GM21529 (cell line): Measurements from ENCODE around the gene SLC6A7.
"Not testable (repeated sequence)": the region's sequence is repeated elsewhere in the genome, so short reads cannot be mapped to it uniquely, and the experiment has no call there.

Experiments used
- ATAC-seq: cut with Tn5 transposase; IDR thresholded peaks from one replicate; pipeline ENCODE4 v1.9.1; 2021; ENCODE audit not compliant: unreplicated experiment

Gene SLC6A7

DNA sequence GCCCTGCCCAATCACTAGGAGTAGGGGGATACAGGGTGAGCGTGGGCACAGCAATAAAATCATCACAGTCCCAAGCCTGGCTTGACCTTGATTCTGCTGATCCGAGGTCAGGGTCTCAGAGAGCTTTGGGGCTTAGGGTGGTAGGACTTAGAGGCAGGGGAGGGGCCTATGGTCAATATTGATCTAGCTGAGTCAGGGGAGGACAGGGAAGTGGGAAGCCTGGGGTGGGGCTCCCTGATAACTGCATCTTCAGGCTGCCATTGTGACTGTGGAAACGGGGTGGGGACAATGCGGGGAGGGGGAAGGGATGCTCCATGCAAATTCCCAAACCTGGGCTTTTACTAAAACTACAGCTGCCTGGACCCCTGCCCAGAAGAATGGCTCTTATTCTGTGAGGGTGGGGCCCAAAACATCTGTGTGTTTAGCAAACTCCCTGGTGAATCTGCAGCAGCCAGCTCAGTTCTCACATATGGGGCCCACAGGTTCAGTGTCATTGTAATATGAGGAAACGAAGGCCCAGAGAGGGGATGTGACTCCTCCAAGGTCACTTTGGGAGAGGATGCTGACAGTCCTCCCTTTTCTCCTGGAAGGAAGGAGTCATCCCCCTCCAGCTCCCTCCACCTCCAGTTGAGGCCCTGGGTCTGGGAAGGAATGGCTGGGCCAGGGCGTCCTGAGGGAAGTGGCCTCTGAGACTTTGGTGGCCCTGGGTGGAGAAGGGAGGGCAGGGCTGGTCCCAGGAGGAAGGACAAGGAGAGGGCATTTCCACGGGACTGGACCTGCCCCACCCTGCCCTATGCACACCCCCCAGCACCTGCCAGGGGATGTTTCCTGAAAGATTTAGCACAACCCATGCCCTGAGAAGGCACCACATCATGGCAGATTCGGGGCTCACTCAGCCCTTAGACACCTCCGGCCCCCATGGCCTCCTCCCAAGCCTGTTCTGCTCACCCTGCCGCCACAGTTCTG lies 26.4 kb downstream of the SLC6A7 start:
- ATAC-seq, result no peak

GRCh38 chr5:150217038-150217437 lies 27.2 kb downstream of the SLC6A7 start:
- no peak for ATAC-seq

DNA sequence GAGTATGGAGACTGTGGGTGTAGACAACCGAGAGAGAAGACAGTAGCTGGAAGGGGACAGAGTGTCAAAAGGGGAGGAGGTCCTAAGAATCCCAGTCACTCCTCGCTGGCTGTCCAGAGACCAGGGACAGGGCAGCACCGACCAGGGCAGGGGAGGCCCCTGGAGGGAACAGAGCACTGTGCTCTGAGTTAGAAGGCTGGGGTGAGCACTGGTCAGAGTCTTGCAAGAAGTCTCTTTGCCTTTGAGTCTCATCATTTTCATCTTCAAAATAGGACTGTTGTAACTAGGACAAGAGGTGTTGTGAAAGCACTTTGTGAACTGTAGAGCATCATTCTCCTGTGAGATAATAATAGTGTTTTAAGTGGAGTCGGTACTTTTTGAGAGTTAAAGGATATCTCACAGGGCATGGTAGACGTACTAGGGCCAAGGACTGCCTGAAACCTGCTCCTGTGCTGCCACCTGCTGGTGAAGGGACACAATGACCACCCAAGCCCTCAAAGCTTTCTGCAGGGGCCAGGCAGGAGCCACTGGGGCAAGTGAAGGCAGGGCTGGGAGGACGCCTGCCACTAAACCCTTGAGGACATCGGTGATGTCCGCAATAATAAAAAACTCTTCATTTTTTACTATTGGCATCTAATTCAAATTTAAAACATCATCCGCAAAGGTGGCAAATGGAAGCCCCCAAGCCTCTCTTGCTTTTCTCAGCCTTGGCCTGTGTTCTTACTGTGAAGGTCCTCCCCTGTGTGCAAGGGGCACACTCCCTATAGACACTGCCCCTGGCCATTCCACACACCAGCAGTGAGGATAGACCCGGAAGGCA lies 28.2 kb downstream of the SLC6A7 start:
- ATAC-seq, result peak; percentile 85

DNA sequence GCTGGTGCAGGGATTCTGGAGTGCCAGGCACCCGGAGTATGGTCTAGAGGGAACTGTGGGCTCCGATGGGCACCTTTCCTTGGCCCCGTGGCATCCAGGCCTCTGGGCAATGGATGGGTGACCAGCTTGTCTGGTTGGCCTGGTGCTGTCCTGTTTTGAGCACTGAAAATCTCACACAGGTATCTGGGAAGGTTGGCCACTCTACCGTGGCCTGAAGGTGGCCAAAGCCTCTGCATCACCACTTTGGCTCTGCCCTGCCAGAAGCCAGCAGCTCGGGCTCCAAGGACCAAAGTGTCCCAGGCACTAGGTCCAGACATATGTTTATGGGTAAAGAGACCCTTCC lies 28.8 kb downstream of the SLC6A7 start:
- ATAC-seq, result no peak

DNA sequence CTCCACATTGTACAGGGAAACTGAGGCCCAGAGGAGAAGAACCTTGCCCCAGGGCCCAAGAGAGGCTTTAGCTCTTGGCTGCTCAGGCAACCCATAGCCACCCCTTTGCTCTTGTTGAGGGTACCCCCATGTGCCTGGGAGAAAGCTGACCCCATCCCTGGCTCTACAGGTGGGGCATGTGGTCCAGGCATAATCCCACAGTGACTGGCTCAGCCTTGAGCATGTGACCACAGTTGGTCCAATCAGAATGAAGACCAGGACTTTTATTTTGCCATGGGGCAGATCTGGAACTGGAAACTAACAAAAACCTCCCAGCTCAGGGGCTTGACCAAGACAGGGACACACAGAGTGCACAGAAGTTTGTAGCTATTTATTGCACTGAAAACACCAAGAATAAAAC lies 29.3 kb downstream of the SLC6A7 start:
- no peak for ATAC-seq

DNA sequence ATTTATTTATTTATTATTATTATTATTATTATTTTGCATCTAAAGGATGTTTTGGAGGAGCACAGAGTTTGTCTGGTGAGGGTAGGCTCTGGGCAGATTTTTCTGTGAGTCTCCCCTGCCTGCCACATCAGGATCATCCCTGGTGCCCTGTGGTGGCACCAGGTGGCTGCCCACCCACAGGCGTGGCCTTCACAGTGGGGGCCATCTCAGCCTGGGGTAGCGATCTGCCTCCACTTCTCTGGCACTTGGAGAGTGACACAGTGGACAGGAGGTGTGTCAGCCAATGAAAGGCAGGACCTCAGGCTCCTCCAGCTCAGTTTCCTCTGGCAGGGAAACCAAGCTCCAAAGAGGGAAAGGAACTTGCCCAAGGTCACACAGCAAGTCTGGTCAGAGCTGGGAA lies 30.0 kb downstream of the SLC6A7 start:
- ATAC-seq, result no peak

GRCh38 chr5:150221471-150221870 lies 31.6 kb downstream of the SLC6A7 start:
- ATAC-seq, result no peak

DNA sequence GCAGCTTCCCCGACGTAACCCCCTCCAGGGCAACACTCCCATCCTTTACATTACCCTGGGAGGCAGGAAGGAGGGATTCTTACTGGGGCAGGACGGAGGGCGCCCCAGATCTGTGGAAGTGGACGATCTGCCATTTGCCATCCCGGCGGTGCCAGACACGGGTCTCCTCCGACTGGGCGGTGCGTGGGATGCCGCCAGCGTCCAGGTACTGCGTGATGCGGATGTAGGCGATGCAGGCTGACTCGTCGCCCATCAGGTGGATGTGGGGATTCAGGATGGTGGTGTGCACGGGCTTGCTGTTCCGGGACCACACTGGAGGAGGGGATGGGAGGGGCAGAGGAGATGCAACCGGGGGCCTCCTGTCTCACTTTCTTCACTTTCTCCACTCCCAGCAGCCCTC lies 33.0 kb downstream of the SLC6A7 start:
- ATAC-seq, result no peak

DNA sequence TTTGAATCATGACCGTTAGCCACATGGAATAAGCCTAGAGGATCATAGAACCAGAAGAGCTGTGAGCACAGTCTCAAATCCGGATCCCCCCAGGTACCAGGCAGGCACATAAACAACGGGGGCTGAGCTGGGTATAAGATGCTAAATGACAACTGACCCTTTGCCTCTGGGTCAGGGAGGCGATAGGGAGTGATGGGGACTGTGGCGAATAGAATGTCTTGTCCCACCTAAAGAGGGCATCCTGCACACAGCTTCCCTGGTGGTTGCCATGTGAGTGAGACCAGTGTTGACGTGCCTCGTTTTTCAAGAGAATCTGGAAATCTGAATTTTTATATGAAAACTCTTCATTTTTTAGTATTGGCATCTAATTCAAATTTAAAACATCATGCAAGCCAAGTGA lies 33.6 kb downstream of the SLC6A7 start:
- ATAC-seq, result no peak

DNA sequence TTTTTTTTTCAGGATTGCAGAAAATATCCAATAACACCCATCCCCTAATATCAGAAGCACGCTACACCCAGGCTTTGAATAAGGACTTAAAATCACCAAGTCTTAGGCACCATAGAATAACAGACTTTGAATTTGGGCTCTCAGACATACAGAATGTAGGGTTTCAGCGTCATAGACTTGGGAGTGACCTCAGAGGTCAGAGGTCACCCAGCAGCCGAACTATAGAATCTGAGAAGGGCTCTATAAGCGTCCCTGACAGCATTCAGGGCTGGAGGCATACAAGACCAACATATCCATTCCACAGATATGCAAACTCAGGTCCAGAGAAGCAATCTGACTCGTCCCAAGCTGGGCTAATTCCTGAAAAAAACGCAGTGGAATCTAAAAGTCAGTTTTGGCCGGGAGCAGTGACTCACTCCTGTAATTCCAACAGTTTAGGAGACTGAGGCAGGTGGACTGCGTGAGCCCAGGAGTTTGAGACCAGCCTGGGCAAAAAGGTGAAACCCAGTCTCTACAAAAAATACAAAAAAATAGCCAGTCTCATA lies 34.7 kb downstream of the SLC6A7 start:
- ATAC-seq, result no peak

DNA sequence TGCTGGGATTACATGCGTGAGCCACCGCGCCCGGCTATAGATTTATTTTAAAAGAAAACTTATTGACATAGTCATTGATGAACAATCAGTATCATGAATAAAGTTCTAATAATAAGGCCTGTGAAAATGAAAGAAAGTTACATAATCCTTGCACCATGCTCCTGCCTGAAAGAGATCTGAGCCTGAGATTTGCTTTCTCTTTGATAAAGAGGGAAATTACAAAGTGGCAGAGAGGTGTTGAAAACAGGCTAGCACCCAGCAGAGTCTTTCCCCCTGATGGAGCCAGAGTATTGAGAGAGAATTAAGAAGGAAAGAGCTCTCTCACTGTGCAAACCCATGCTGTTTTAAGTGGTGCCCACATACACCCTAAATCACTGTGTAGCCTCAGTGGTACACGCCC lies 37.2 kb downstream of the SLC6A7 start:
- ATAC-seq, result no peak

DNA sequence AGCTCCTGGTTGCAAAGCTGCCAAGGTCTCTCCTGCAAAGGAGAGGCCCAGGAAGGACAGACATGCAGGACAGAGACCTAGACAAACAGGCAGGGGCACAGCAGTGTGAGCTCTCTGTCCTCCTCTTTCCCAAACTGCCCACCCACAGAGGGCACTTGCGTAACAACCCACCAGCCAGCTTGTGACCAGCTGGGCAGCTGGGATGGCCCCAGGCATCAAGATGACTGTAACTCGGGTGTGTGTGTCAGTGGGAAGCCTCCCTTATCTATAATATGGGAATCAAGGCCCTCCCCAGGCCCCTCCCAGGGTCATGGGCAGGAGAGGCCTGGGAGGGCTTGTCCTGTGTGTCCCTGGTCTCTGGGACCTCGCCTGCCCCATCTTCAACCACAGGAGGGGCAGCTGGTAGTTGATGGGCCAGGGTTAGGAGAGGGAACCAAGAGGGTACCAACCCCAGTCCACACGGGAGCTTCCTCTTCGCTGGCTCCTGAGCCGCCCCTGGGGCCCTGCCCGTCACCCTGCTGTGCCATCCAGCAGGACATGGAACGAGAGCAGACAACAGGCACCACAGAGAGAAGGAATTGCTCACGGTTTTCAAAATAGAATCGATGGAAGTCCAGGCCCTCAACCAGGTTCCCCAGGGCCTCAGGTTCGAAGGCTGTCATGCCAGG lies 37.9 kb downstream of the SLC6A7 start:
- no peak for ATAC-seq

DNA sequence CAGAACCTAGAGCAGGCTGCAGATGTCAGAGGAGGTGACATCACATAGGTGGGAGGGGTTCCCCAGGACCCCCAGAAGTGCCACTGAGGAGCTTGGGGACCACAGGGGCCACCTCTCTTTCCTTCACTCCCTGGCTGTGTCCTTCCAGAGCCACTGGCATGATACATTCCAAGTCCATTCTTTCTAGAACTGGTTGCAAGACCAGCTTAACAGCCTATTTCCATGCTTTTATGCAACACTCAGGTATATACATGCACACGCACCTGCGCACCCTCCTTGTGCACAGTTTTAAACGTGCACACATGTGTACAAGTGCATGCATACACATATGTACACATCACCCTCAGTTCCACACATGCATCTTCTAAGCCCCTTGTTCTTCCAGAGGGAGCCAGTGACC lies 39.7 kb downstream of the SLC6A7 start:
- ATAC-seq, result no peak

DNA sequence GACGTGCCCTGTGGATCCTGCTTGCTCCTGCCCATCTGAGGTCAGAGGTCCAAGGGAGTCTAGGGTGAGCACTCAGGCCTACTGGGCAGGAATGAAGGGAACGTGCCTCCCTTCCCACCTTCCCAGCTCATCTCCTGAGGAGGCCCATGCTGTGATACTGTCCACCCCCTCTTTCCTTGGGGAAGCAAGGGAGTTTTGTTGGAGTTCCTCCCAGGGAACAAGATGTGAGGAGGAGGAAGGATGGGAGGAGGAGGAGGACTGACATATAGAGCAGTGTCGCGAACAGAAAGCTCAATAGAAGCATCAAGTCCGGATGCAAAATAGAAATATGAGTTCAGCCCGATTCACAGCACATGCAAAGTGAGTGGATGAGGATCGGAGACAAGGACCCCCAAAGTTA lies 41.0 kb downstream of the SLC6A7 start:
- ATAC-seq, result no peak

GRCh38 chr5:150233706-150234105 lies 43.8 kb downstream of the SLC6A7 start:
- not testable (repeated sequence) for ATAC-seq

DNA sequence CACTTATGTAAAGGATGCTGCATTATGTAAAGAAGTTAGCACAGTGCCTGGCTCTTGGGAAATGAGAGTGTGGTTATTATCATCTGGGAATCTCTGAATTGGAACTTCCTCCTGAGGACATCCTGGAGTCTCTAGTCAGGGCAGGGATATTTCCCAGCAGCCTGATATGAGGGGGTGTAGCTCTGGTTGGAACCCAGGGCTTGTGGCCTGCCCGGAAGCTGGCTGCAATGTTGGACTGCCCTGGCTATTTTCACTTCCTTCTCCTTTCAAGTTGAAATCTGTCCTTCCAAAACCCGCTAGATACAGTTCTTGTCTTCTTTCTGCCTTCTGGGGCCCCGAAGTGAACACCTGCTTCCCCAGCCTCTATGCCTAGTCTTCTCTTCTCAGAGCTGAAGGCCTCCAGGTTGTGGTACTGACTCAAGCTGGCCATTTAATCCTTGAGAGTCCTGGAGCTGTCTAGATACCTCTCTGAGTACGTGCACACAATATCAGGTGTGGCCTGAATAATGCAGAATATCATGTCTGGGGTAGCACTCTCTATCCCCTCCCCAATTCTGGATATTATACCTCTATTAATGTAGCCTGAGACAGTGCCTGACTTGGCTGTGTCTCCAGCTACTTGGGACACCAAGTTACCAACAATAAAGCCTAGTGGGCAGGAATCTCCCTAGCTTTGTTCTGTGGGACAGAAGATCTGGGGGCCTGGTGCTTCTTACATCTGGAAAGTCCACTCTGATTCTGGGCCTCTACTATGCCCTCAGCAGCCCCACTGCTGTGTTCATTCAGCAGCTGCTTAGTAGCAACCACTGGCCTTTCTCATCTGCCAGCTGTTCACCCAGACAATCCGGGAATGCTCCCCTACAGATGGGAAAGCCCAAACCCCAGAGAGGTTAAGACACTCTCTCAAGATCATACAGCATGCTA lies 45.0 kb downstream of the SLC6A7 start:
- ATAC-seq, result no peak

DNA sequence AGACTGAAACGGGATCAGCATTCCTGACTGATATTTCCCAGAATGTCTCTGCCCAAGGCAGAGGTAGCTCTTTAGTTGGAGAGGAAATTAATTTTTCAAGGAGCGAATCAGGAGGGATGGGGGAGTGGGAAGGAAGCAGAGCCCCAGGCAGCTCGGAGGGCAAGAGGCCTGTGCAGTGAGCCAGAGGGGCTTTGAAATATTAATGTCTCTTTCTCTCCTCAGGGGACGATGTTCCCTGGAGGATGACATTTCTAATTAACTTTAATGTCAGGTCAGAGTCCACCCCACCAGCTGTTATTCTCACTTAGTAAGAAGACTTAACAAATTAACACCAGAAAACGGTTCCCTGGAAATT lies 45.6 kb downstream of the SLC6A7 start:
- ATAC-seq, result no peak

GRCh38 chr5:150236313-150236712 lies 46.5 kb downstream of the SLC6A7 start:
- no peak for ATAC-seq

GRCh38 chr5:150236981-150237754 lies 47.3 kb downstream of the SLC6A7 start:
- no peak for ATAC-seq

DNA sequence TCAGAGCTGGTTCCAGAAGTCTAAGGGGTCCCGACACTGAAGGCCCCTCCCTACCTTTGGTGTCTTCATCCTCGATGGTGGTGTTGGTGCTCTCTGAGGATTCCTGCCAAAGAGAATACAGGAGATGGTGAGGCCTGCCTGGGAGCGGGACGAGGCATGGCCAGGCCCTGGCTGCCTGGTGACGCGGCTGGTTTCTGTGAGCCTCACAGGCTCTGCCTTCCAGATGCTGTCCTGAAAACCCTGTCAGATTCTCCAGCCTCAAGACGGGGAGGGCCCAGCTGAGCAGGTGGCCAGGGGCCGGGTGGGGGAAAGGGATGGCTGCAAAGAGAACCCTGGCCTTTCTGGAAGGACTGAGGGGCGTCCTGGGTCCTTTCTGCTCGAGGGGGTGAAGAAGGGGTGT lies 48.8 kb downstream of the SLC6A7 start:
- ATAC-seq, result no peak
